ENCODE data around the gene EPHA10. TPM values are rescaled to one million over a fixed set of nuclear protein-coding genes. Genes with fewer than 3 reads are reported as not detected.

Gene EPHA10
- total RNA-seq, 1 experiment from 2014 or later = 1.3 TPM

DNA sequence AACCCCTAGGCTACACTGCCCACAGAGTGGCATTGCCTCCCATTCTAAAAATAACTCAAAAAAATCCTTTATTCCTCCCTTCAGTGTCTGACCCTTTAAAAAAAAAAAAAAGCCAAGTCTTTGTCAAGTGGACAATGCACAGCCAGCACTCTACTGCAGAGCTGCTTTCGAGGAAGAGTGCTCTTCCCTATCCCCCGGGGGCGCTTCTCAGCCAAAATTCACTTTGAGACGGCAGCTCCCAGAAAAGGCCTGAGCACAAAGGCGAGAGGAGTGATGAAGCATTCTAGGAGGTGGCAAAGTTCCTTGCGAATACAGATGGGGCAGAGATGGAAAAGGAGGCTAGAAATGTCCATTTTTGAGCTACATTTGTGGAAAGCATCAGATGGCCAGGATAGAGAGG, 23.3 kb downstream of the EPHA10 start:
- POLR2A ChIA-PET = no interaction called here
- no peak overlapping the region for H3K27ac Mint-ChIP-seq
- peak; percentile 30; the same call in 1 of the 2 replicates for ATAC-seq
- no peak for DNase-seq (ENCODE audit: low spot score)
- no peaks in the 10 kb centered on the region for H3K36me3 Mint-ChIP-seq
- no peaks in the 10 kb centered on the region for H3K4me1 Mint-ChIP-seq
- peaks cover 28% of the 10 kb centered on the region for H3K27me3 Mint-ChIP-seq (ENCODE audit: low read depth)
- H3K4me3 Mint-ChIP-seq = no peak overlapping the region
- no peak for TF ChIP-seq EMX1 (CRISPR knock-in tag; IDR thresholded peaks at IDR 0.05)
- TF ChIP-seq, protein P1, sequence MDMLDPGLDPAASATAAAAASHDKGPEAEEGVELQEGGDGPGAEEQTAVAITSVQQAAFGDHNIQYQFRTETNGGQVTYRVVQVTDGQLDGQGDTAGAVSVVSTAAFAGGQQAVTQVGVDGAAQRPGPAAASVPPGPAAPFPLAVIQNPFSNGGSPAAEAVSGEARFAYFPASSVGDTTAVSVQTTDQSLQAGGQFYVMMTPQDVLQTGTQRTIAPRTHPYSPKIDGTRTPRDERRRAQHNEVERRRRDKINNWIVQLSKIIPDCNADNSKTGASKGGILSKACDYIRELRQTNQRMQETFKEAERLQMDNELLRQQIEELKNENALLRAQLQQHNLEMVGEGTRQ (CRISPR knock-in tag; IDR thresholded peaks at IDR 0.05) = no peak
- TF ChIP-seq CREB1 (CRISPR knock-in tag; IDR thresholded peaks at IDR 0.05) = no peak
- TF ChIP-seq, protein P2, sequence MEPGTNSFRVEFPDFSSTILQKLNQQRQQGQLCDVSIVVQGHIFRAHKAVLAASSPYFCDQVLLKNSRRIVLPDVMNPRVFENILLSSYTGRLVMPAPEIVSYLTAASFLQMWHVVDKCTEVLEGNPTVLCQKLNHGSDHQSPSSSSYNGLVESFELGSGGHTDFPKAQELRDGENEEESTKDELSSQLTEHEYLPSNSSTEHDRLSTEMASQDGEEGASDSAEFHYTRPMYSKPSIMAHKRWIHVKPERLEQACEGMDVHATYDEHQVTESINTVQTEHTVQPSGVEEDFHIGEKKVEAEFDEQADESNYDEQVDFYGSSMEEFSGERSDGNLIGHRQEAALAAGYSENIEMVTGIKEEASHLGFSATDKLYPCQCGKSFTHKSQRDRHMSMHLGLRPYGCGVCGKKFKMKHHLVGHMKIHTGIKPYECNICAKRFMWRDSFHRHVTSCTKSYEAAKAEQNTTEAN (CRISPR knock-in tag; IDR thresholded peaks at IDR 0.05) = no peak
- TF ChIP-seq NR3C1 (CRISPR knock-in tag; conservative IDR thresholded peaks at IDR 0.05; ENCODE audit: low read depth) = no peak
- TF ChIP-seq, protein P3, sequence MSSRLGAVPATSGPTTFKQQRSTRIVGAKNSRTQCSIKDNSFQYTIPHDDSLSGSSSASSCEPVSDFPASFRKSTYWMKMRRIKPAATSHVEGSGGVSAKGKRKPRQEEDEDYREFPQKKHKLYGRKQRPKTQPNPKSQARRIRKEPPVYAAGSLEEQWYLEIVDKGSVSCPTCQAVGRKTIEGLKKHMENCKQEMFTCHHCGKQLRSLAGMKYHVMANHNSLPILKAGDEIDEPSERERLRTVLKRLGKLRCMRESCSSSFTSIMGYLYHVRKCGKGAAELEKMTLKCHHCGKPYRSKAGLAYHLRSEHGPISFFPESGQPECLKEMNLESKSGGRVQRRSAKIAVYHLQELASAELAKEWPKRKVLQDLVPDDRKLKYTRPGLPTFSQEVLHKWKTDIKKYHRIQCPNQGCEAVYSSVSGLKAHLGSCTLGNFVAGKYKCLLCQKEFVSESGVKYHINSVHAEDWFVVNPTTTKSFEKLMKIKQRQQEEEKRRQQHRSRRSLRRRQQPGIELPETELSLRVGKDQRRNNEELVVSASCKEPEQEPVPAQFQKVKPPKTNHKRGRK (CRISPR knock-in tag; IDR thresholded peaks at IDR 0.05; ENCODE audit: borderline replicate concordance) = no peak
- TF ChIP-seq CBFB (CRISPR knock-in tag; IDR thresholded peaks at IDR 0.05; ENCODE audit: low read depth) = no peak
- CTCF ChIA-PET = interaction anchor here (0.9 to 1.3 kb wide), 3 partner anchors 20 to 139 kb away, joined by 3 to 4 read pairs (median 4); no protein-coding TSS in a partner anchor
- H3K9me3 Mint-ChIP-seq = peaks cover 2% of the 10 kb centered on the region

DNA sequence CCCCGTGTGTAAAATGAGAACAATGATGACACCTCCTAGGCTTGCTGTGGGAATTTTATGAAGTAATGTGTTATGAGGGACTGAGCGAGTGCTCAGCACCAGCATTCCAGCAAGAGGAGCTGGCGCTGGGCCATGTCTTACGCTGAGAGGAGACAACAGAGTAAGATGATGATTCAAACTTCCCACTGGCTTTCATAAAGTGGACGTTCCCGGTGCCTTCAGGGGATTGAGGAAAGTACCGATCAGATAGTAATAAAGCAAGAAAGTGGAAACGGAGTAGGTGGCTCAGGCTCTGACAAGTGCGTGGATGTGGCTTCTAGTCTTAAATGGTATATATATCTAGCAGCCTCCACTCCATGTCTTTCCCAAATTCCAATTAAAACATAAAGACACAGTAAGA, 23.8 kb downstream of the EPHA10 start:
- H3K36me3 Mint-ChIP-seq = no peaks in the 10 kb centered on the region
- TF ChIP-seq, protein P4, sequence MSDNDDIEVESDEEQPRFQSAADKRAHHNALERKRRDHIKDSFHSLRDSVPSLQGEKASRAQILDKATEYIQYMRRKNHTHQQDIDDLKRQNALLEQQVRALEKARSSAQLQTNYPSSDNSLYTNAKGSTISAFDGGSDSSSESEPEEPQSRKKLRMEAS (CRISPR knock-in tag; IDR thresholded peaks at IDR 0.05) = no peak
- no peak for TF ChIP-seq NFE2L1 (CRISPR knock-in tag; IDR thresholded peaks at IDR 0.05)
- TF ChIP-seq GABPB1 (CRISPR knock-in tag; IDR thresholded peaks at IDR 0.05) = no peak
- TF ChIP-seq NFYB (CRISPR knock-in tag; conservative IDR thresholded peaks at IDR 0.05; ENCODE audit: low read depth) = no peak
- TF ChIP-seq NR2C2 (CRISPR knock-in tag; IDR thresholded peaks at IDR 0.05) = no peak
- TF ChIP-seq JUN (CRISPR knock-in tag; IDR thresholded peaks at IDR 0.05) = no peak
- TF ChIP-seq, protein P5, sequence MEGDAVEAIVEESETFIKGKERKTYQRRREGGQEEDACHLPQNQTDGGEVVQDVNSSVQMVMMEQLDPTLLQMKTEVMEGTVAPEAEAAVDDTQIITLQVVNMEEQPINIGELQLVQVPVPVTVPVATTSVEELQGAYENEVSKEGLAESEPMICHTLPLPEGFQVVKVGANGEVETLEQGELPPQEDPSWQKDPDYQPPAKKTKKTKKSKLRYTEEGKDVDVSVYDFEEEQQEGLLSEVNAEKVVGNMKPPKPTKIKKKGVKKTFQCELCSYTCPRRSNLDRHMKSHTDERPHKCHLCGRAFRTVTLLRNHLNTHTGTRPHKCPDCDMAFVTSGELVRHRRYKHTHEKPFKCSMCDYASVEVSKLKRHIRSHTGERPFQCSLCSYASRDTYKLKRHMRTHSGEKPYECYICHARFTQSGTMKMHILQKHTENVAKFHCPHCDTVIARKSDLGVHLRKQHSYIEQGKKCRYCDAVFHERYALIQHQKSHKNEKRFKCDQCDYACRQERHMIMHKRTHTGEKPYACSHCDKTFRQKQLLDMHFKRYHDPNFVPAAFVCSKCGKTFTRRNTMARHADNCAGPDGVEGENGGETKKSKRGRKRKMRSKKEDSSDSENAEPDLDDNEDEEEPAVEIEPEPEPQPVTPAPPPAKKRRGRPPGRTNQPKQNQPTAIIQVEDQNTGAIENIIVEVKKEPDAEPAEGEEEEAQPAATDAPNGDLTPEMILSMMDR (IDR thresholded peaks at IDR 0.05) = no peak
- no peak for TF ChIP-seq ZNF423 (CRISPR knock-in tag; IDR thresholded peaks at IDR 0.05)
- TF ChIP-seq FOXJ3 (CRISPR knock-in tag; IDR thresholded peaks at IDR 0.05; ENCODE audit: borderline replicate concordance) = no peak
- no peak for TF ChIP-seq FOXK1 (CRISPR knock-in tag; IDR thresholded peaks at IDR 0.05)
- TF ChIP-seq TEAD1 (CRISPR knock-in tag; IDR thresholded peaks at IDR 0.05) = no peak
- TF ChIP-seq, protein P6, sequence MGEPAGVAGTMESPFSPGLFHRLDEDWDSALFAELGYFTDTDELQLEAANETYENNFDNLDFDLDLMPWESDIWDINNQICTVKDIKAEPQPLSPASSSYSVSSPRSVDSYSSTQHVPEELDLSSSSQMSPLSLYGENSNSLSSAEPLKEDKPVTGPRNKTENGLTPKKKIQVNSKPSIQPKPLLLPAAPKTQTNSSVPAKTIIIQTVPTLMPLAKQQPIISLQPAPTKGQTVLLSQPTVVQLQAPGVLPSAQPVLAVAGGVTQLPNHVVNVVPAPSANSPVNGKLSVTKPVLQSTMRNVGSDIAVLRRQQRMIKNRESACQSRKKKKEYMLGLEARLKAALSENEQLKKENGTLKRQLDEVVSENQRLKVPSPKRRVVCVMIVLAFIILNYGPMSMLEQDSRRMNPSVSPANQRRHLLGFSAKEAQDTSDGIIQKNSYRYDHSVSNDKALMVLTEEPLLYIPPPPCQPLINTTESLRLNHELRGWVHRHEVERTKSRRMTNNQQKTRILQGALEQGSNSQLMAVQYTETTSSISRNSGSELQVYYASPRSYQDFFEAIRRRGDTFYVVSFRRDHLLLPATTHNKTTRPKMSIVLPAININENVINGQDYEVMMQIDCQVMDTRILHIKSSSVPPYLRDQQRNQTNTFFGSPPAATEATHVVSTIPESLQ (CRISPR knock-in tag; IDR thresholded peaks at IDR 0.05) = no peak
- ChIA-PET CTCF (interaction anchor here (0.9 to 1.3 kb wide), 3 partner anchors 20 to 138 kb away, joined by 3 to 4 read pairs (median 4); no protein-coding TSS in a partner anchor), POLR2A (no interaction called here)
- no peaks in the 10 kb centered on the region for H3K9me3 Mint-ChIP-seq
- no peak overlapping the region for H3K27ac Mint-ChIP-seq
- H3K4me3 Mint-ChIP-seq = no peak overlapping the region
- ATAC-seq (no peak), DNase-seq (ENCODE audit: low spot score) (no peak)
- no peaks in the 10 kb centered on the region for H3K4me1 Mint-ChIP-seq
- peaks cover 26% of the 10 kb centered on the region for H3K27me3 Mint-ChIP-seq (ENCODE audit: low read depth)

Data from WTC11 (cell line).